ENCODE results near the gene HIVEP2.
A peak's percentile ranks its signal among the peaks of the same experiment; 100 is the strongest.

Gene HIVEP2

DNA sequence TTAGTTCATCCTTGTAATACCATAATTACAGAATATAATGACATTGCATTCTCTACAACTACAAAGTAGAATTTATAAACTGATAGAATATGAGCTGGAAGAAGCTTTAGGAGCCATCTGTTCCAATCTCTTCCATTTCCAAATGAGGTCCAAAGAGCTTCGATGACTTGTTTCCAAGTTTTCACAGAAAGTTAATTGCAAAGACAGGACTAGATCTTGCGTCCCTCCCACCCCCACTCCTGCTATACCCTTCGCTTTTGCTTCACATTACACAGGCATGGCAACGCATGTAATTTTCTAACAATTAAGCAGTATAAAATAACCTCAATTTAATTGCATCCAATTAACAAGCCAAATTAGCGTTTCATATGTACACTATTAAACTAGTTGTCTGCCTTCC is 7.0 kb downstream of the HIVEP2 start:
- Histone ChIP-seq H3K4me1 (ENCODE audit: insufficient read depth, low read length) (no peaks in the 10 kb centered on the region), H3K9me3 (ENCODE audit: control insufficient read depth, insufficient read depth, low read length) (no peaks in the 10 kb centered on the region), H3K36me3 (ENCODE audit: insufficient read depth, low read length) (no peaks in the 10 kb centered on the region), H3K9ac (ENCODE audit: low read depth, low read length) (no peak overlapping the region)

DNA sequence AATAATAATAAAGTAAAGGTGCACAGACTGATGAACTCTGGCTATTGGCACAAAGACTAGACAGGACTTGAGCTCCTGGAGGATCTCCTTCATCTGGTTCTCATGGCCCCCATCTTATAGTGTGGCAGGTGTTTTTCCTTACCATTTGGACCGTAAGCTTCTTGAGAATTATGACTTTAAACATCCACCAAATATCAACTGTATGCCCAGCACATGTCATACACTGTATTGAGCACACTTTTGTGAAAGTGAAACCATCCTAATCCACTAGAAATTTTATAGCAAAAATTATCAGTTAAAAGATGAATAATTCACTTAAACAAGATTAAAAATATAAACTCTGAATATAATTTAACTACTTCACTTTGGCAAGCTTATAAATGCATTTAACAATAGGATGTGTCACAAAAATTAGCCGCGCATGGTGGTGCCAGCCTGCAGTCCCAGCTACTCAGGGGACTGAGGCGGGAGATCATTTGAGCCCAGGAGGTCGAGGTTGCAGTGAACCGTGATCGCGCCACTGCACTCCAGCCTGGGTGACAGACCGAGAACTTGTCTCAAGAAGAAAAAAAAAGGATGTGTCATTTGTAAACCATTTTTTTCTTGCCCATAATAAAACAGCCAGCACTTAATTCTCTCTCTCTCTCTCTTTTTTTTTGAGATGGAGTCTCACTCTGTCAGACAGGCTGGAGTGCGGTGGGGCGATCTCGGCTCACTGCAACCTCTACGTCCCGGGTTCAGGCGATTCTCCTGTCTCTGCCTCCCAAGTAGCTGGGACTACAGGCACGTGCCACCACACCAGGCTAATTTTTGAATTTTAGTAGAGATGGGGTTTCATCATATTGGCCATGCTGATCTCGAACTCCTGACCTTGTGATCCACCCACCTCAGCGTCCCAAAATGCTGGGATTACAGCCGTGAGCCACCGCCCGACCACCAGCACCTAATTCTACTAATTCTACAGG is 9.1 kb downstream of the HIVEP2 start:
- no peak overlapping the region for H3K9ac ChIP-seq (ENCODE audit: low read depth, low read length)
- no peaks in the 10 kb centered on the region for H3K36me3 ChIP-seq (ENCODE audit: insufficient read depth, low read length)
- no peaks in the 10 kb centered on the region for H3K9me3 ChIP-seq (ENCODE audit: control insufficient read depth, insufficient read depth, low read length)
- H3K4me1 ChIP-seq (ENCODE audit: insufficient read depth, low read length), result no peaks in the 10 kb centered on the region

DNA sequence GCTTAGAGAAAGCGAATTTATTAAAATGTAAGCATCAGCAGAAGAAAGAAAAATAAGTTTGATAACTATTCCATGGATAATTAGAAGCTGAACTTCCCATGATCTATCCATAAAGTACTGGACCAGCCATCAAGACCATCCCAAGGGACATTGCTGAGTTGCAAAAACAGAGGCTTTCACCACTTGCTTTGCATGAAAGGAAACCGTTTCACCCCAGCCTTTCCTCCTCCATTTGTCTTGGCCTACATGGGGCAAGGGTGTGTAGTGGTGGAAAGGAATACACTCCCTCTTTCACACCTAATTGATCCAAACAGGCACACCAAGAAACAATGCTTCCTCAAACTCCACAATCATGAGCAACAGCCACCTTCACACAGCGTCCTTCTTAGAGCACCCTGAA is 10.4 kb downstream of the HIVEP2 start:
- no peaks in the 10 kb centered on the region for H3K36me3 ChIP-seq (ENCODE audit: insufficient read depth, low read length)
- H3K9ac ChIP-seq (ENCODE audit: low read depth, low read length), result no peak overlapping the region
- no peaks in the 10 kb centered on the region for H3K9me3 ChIP-seq (ENCODE audit: control insufficient read depth, insufficient read depth, low read length)
- no peaks in the 10 kb centered on the region for H3K4me1 ChIP-seq (ENCODE audit: insufficient read depth, low read length)

DNA sequence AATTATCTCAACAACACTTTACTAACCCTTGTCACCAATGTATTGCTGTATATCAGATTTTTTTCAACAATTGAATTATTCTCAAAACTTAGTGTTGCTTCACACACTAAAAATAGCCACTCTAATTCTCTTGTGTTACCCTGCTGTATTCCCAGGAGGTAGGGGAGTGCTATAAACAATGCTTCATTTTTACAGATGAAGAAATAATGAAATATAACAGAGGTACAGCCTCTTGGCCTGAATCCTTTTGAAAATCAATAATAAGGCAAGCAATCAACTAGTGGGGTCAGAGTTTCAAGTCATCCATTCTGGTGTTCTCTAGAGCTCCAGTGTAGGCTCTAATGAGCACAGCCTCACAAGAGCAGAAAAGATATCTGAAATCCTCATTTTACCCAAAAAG is 10.9 kb downstream of the HIVEP2 start:
- Histone ChIP-seq H3K9ac (ENCODE audit: low read depth, low read length) (no peak overlapping the region), H3K4me1 (ENCODE audit: insufficient read depth, low read length) (no peaks in the 10 kb centered on the region), H3K36me3 (ENCODE audit: insufficient read depth, low read length) (no peaks in the 10 kb centered on the region), H3K9me3 (ENCODE audit: control insufficient read depth, insufficient read depth, low read length) (no peaks in the 10 kb centered on the region)

DNA sequence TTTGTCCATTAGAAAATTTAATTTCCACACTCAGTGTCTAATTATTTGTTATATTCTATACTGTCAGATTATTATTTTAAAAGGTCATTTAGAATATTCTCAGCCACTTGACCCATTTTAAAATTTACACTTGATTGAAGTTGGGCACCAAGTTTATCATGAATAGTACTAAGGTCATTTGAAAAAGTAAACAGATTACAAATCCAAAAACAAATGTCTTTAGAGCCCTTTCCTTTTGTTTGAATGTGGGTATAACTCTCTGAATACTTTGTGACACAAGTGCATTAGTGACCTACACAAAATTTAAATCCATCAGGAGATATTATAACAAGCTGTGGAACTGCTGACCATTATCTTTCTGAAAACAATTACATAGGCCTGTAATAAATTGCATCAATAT is 11.3 kb downstream of the HIVEP2 start:
- no peaks in the 10 kb centered on the region for H3K36me3 ChIP-seq (ENCODE audit: insufficient read depth, low read length)
- no peak overlapping the region for H3K9ac ChIP-seq (ENCODE audit: low read depth, low read length)
- no peaks in the 10 kb centered on the region for H3K9me3 ChIP-seq (ENCODE audit: control insufficient read depth, insufficient read depth, low read length)
- no peaks in the 10 kb centered on the region for H3K4me1 ChIP-seq (ENCODE audit: insufficient read depth, low read length)

DNA sequence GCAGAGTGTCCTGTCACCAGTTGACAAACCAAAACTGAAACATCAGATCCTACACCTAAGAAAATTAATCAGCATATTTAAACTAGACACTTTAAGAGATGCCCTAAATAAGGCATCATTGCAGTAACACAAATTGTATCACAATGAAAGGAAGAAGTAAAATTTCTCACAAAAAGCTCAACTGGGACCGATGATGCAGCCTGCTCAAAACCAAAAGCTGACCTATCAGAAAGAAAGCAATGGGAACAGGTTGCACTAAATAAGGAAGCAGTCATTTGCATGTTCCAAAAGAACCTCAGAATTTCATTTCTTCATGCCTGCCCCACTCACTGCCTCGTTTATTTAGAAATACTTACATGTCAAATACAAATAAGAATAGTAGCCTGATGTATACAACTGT is 12.1 kb downstream of the HIVEP2 start:
- Histone ChIP-seq H3K9me3 (ENCODE audit: control insufficient read depth, insufficient read depth, low read length) (no peaks in the 10 kb centered on the region), H3K9ac (ENCODE audit: low read depth, low read length) (no peak overlapping the region), H3K36me3 (ENCODE audit: insufficient read depth, low read length) (no peaks in the 10 kb centered on the region), H3K4me1 (ENCODE audit: insufficient read depth, low read length) (no peaks in the 10 kb centered on the region)

DNA sequence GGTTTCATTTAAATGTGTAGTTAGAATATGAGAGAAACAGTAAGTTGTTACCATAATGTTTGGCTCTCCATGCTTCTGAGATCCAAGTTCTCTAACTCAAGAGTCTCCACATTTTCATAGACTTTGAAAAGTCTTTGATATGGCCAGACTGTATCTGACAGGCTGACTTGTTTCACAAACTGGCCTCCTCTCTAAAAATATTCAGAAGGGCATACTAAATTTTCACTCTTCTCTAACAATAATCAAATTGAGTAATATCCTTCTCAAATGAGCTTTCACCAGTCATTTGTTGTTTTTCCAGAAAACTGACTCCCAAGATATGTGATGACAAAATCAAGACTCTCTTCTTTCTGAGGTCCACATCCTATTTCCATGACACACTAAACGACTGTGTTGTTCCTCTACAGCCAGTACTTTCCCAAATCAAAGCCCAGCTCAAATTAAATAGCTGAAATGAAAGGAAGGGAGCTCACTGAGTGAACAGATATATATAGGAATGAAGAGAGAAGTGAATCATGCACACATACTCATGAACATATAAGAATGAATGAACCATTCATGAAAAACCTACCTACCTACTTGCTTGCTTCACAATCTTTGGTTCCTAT is 15.1 kb downstream of the HIVEP2 start:
- Histone ChIP-seq H3K4me1 (ENCODE audit: insufficient read depth, low read length) (no peaks in the 10 kb centered on the region), H3K9me3 (ENCODE audit: control insufficient read depth, insufficient read depth, low read length) (no peaks in the 10 kb centered on the region), H3K9ac (ENCODE audit: low read depth, low read length) (no peak overlapping the region), H3K36me3 (ENCODE audit: insufficient read depth, low read length) (no peaks in the 10 kb centered on the region)

DNA sequence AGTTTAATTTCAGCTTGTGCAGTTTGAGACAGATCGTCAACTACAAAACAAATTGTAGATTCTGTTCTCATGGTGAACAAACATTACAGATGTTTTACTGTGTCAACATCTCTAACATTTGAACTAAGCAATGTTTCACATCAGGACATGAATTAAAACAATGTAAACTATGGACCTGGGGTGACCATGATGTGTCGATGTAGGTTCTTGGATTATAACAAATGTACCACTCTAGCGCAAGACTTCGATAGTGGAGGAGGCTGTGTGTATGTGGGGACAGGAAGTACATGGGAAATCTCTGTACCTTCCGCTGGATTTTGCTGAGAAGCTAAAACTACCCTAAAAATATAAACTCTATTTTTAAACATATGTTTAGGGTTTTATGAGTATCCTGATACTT is 17.1 kb downstream of the HIVEP2 start:
- no peak overlapping the region for H3K9ac ChIP-seq (ENCODE audit: low read depth, low read length)
- H3K36me3 ChIP-seq (ENCODE audit: insufficient read depth, low read length), result no peaks in the 10 kb centered on the region
- no peaks in the 10 kb centered on the region for H3K9me3 ChIP-seq (ENCODE audit: control insufficient read depth, insufficient read depth, low read length)
- no peaks in the 10 kb centered on the region for H3K4me1 ChIP-seq (ENCODE audit: insufficient read depth, low read length)

DNA sequence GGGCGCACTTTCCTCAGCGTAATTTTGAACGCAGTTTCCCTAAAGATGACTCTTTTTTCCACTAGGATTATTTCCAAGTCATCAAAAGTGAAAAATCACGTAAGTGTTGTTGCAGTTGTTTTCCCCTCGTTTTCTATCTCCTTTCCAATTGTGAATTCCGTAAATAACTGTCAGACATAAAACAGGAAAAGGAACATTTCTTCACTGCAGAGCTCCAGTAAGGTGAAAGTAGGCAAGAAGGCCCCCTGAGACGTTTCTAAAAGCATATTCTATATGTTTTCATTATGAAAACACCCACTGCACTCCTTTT is 17.8 kb downstream of the HIVEP2 start:
- Histone ChIP-seq H3K9me3 (ENCODE audit: control insufficient read depth, insufficient read depth, low read length) (no peaks in the 10 kb centered on the region), H3K4me1 (ENCODE audit: insufficient read depth, low read length) (no peaks in the 10 kb centered on the region), H3K36me3 (ENCODE audit: insufficient read depth, low read length) (no peaks in the 10 kb centered on the region), H3K9ac (ENCODE audit: low read depth, low read length) (peak overlapping the region; percentile 55; the same call in 1 of the 2 replicates)

DNA sequence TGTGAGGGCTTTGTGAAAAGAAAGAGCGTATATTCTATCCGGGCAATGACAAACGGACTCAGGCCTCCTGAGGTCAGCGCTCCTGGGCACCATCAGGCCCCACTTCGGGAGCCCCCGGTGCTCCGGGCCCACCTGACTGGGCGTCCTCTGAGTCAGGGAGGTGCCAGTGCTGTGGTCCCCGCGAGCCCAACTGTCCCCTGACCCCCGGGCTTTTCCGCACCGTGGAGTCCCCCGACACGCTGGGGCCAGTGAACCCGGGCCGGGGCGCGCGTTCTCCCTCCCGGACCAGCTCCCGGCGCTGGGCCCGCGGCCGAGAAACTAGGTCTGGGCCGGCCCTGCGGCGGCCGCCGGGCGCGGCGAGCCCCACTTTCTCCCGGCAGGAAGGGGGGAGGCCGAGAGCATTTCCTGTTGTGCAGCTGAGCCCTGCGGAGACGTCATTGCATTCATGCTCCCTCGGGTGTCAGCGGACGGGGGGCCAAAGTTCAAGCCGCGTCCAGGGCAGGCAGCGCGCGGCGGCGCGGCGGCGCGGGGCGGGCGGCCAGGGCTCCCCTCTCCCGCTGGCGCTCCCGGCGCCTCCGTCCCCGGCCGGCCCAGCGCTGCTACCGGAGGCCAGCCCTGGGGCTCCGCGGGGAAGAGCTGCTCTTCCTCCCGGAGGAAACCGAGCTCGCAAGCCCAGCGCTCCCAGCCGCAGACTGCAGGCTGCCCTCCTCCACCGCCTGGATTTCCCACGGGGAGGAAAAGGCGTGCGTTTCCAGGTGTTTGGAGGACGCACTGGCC is 18.3 kb downstream of the HIVEP2 start:
- Histone ChIP-seq H3K9me3 (ENCODE audit: control insufficient read depth, insufficient read depth, low read length) (no peaks in the 10 kb centered on the region), H3K4me1 (ENCODE audit: insufficient read depth, low read length) (no peaks in the 10 kb centered on the region), H3K9ac (ENCODE audit: low read depth, low read length) (peak overlapping the region; percentile 55), H3K36me3 (ENCODE audit: insufficient read depth, low read length) (no peaks in the 10 kb centered on the region)

DNA sequence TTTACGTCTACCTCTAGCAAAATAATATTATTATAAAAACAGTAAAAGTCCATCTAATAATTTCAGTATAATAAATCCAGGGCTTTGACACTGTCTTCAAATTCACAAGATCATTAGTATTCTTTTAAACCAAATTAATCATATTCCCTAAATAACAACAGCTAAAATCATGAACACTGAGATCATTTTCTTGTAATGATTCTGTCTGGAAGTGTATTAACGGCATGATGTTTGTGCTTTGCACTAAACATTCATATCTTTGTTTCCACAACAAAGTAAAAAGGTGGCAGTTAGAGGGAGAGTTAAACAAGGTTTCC is 18.8 kb downstream of the HIVEP2 start:
- H3K36me3 ChIP-seq (ENCODE audit: insufficient read depth, low read length), result no peaks in the 10 kb centered on the region
- H3K4me1 ChIP-seq (ENCODE audit: insufficient read depth, low read length), result no peaks in the 10 kb centered on the region
- peak overlapping the region; percentile 55 for H3K9ac ChIP-seq (ENCODE audit: low read depth, low read length)
- H3K9me3 ChIP-seq (ENCODE audit: control insufficient read depth, insufficient read depth, low read length), result no peaks in the 10 kb centered on the region

DNA sequence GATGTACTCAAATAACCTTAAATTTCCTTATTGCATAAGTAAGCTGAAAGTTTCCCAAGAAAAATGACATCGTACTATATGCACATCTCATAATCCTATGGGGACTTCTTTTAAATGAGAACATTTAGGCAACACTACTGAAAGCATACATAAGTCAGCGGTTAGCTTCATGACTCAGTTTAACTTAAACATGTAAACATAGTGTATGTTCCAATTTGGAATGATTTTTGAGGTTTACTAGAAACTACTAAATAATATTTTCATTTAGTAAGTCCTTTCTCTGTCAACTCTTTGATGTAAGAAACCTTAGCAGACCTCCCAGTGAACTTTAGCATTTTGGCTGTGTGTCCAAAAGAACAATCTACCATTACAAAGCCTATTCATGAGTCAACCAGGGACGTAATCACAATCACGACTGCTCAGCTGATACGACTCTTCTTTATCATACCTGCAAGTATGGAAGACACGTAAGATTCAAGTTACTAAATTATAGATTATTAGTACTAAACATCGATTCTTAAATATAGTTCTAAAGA is 19.3 kb downstream of the HIVEP2 start:
- Histone ChIP-seq H3K9me3 (ENCODE audit: control insufficient read depth, insufficient read depth, low read length) (no peaks in the 10 kb centered on the region), H3K36me3 (ENCODE audit: insufficient read depth, low read length) (no peaks in the 10 kb centered on the region), H3K4me1 (ENCODE audit: insufficient read depth, low read length) (no peaks in the 10 kb centered on the region), H3K9ac (ENCODE audit: low read depth, low read length) (no peak overlapping the region)

DNA sequence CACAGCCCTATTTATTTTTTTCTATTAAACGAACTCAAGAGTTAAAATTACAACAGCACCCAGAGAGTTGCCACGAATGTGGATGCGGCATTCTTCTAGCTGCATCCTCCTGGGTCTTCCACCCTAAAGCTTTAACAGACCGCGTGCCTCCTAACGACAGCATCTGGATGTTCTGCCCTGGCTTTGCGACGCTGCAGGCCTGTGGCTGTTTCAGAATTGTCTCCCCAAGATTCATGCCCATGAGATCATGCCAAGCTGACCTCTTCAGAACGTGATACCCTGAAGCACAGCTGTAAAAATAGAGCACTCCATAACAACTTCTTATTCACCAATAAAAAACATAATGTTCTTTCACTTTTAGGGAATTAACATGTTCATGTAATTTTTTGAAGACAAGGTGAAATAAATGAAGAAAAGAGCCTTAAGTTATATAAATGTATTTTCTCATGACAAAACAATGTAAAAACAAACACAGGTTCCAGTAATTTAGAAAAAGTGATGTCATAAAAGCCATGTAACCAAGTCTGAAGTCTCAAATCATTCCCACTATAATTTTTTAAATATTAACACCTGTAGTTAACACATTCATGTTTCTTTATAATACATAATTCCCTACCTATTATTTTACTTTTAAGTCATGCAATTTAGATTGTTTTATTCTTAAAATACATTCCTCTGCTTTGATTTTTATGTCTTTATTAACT is 26.5 kb downstream of the HIVEP2 start:
- H3K36me3 ChIP-seq (ENCODE audit: insufficient read depth, low read length), result no peaks in the 10 kb centered on the region
- H3K4me1 ChIP-seq (ENCODE audit: insufficient read depth, low read length), result no peaks in the 10 kb centered on the region
- no peak overlapping the region for H3K9ac ChIP-seq (ENCODE audit: low read depth, low read length)
- H3K9me3 ChIP-seq (ENCODE audit: control insufficient read depth, insufficient read depth, low read length), result no peaks in the 10 kb centered on the region

DNA sequence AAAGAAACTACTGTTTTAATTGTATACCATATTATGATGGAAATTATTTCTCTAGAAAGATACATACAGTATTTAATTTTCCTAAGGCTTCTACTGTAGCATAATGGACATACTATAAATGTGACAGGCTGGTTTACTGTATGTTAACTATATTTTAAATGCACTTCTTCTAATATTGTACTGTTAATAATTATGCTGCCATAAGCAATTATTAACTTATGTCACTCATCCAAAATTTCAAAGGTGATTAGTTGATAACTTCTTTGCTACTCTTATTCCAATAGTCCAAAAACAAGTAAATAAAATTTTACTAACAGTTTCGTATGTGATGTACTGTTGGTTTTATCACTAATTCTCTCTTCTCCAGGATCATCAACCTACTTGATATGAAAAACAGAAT is 28.1 kb downstream of the HIVEP2 start:
- Histone ChIP-seq H3K36me3 (ENCODE audit: insufficient read depth, low read length) (no peaks in the 10 kb centered on the region), H3K4me1 (ENCODE audit: insufficient read depth, low read length) (0 out of 2 replicates have a peak, but pooled peaks cover 1% of the 10 kb centered on the region), H3K9me3 (ENCODE audit: control insufficient read depth, insufficient read depth, low read length) (peaks cover 4% of the 10 kb centered on the region; the same call in 1 of the 2 replicates), H3K9ac (ENCODE audit: low read depth, low read length) (no peak overlapping the region)
